NCI-H82 (cell line): ENCODE measurements around the gene ARMC2.
A peak's percentile ranks its signal among the peaks of the same experiment; 100 is the strongest.
"Not testable (repeated sequence)": the region's sequence is repeated elsewhere in the genome, so short reads cannot be mapped to it uniquely, and the experiment has no call there.

Source experiments
- DNase-seq: peaks from one replicate; lab custom pipeline; 2025; lab: John Stamatoyannopoulos, UW

Gene ARMC2, protein sequence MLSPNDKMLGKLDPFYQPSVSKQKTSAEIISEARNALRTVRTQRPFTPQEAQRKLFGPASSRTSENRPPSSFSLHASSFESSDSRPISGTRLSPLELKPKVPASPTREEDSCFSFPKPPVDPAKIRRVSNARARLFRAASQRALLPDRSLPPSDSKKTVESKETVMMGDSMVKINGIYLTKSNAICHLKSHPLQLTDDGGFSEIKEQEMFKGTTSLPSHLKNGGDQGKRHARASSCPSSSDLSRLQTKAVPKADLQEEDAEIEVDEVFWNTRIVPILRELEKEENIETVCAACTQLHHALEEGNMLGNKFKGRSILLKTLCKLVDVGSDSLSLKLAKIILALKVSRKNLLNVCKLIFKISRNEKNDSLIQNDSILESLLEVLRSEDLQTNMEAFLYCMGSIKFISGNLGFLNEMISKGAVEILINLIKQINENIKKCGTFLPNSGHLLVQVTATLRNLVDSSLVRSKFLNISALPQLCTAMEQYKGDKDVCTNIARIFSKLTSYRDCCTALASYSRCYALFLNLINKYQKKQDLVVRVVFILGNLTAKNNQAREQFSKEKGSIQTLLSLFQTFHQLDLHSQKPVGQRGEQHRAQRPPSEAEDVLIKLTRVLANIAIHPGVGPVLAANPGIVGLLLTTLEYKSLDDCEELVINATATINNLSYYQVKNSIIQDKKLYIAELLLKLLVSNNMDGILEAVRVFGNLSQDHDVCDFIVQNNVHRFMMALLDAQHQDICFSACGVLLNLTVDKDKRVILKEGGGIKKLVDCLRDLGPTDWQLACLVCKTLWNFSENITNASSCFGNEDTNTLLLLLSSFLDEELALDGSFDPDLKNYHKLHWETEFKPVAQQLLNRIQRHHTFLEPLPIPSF

GRCh38 chr6:108848116-108848868 is at the start of gene ARMC2:
Gene ARMC2, plus strand, starts transcription at chr6:108848422. Its CDS starts 5,846 bp downstream, at chr6:108854268.
- DNase-seq, result peak; percentile 95

DNA sequence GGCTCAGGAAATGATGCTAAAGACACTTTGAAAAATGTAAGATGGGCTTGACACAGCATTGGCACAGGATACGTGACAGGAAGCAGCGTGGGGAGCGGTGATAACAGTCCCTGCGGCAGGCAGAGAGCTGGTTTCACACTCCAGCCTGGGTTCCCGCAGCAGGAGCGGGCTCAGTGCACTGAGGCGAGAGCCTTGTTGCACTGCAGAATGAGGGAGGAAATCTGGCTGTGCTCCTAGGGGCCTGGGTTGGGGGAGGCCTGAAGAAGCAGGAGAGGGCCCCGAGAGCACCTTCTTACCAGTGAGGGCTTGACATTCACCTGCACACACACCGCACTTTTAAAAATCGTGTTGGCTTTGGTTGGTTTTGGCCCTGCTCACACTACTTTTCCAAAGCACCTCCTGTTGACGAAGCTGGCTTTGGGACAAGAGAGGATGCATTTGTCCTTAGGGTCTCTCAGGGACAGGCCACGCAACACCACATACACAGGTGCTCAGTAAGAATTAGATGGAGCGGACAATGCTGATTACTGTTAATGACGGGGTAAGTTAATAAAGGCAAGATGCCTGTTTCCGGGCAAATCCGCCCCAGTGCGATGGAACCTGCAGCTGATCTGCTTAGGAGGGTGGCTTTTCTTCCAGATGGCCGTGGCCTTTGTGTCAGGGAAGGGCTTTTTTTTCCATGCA is 49.4 kb upstream of the ARMC2 start:
- DNase-seq, result peak; percentile 93

DNA sequence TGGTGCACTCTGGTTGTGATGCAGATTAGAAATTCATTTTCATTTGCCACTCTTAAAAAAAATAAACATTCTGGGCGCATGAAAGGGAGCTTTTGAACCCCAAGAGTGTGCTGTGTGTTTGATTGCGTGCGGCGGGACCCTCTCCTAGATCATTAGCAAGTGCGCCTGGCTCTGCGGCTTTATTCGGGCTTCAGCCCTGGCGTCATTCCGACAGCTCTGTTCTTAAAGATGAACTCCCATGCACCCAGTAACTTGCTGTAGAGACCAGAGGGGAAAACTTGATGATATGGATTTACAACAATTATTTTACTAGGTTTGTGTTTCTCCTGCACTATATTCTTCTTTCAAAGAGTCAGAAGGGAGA is 48.9 kb upstream of the ARMC2 start:
- peak; percentile 81 for DNase-seq

DNA sequence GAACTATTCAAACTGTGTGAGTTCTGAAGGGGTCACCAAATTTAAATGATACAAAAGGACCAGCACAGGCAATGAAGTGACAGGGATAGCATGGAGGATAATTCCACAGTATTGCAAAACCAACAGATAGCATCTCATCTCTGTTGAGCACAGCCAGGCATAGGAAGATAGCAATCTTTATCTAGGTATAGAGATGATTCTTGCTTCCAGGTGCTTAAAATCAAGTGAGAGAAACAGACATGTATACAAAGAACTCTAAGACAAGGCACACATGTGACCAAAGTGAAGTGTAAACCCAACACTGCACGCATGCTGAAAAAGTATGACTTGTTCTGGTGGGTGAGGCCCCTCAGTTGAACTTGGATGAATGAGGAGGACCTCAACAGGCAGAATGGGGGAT is 48.4 kb upstream of the ARMC2 start:
- DNase-seq, result no peak

- DNase-seq, result peak; percentile 70
Observed at GRCh38 chr6:108800427-108800864, 47.8 kb upstream of the ARMC2 start.

DNA sequence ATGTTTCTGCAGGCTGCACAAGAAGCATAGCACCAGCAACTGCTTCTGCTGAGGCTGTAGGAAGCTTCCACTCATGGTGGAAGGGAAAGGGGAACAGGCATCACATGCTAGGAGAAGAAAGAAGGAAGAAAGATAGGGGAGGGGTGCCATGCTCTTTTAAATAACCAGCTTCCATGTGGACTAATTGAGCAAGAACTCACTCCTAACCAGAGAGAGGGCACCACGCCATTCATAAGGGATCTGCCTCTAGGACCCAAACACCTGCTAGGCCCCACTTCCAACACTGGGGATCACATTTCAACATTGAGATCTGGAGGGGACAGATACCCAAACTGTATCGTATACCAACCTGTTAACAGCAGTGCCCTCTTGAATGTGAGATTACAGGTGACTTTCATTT is 46.9 kb upstream of the ARMC2 start:
- DNase-seq, result no peak

DNA sequence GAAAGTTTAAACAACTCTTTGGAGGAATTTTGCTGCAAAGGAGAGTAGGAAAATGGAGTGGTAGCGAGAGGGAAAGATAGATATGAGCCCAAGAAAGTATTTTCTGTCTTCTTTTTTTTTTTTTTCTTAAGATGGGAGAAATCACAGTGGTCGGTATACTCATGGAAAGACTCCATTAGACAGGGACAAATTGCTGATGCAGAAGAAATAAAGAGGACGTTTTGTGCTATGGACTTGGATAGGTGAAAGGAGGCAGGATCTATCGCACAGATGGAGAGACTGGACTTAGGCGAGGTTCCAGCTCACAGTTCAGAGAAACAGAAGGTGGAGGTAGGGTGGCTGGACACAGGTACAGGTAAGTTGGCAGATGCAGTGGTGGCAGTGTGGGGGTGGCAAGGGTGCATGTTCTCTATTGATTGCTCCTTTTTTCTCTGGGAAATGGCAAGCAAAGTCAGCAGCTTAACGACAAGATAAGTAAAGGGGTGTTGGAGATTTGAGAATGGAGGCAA is 44.2 kb upstream of the ARMC2 start:
- no peak for DNase-seq

DNA sequence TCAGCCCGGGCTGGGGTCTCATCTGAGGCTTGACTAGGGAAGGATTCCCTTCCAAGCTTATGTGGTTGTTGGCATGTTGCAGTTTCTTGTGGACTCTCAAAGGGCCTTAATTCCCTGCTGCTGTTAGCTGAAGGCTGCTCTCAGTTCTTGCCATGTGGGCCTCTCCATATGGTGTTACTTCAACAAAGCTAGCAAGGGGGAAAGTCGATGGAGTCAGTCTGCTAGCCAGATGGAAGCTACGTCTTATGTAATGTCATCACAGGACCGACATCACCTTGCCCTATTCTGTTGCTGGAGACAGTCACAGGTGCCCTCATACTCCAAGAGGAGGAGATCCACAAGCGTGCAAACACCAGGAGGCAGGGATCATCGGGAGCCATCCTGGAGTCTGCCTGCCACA is 43.3 kb upstream of the ARMC2 start:
- peak; percentile 83 for DNase-seq

- peak; percentile 60 for DNase-seq
Observed at GRCh38 chr6:108805611-108806167, 42.5 kb upstream of the ARMC2 start.

DNA sequence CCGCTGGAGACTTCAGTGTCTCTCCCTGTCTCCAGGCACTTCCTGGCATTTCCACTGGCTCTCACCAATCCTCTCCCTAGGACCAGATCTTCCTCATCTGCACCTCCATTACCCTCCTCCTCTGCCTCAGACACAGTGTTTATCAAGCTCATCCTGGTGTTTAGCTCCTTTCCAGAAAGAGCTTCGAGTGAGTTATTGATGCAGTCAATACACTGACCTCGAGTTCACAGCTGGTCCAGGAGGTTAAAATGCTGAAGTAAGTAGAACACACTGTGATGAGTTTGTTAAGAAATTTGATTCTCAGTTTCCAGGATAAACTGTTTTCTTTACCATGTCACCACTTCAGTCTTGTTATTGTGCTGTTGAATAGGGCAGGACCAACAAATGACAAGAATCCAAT is 42.1 kb upstream of the ARMC2 start:
- peak; percentile 13 for DNase-seq

DNA sequence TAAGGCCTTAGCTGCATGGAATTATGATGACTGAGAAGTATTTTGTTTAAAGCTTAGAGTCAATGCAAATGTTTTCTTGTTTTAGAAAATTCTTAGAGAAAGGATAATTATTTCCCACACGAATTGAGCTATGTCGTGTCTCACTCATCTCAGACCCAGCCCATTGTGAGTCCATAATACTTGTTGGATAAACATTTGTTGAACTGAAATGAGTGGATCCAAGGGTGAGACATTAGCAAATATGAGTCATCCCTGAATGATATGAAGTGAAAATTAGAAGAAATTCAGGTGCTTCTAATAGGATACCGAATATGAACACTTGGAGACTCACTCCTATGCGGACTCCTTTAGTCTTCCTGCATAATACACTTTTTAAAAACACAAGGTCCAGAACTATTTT is 41.6 kb upstream of the ARMC2 start:
- DNase-seq, result no peak

- DNase-seq, result no peak
Observed at GRCh38 chr6:108807928-108808327, 40.3 kb upstream of the ARMC2 start.

DNA sequence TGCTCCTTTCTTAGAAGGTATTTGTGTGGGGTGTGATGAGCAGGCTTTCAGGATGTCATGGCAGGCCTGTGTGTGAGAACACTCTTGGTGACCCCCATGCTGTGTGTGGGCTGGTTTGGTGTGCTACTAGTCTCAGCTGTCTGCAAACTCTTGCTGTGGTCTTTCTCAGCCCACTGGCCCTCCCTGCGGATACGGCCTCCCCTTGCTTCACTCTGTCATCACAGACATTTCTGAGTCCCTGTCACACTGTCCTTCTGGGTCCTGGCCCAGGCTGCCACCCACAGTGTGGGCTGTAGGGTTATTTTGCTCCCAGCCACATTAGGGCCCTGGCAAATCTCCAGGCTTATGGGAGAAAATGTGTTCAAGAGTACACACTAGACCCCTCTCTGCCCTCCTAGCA is 39.0 kb upstream of the ARMC2 start:
- no peak for DNase-seq

DNA sequence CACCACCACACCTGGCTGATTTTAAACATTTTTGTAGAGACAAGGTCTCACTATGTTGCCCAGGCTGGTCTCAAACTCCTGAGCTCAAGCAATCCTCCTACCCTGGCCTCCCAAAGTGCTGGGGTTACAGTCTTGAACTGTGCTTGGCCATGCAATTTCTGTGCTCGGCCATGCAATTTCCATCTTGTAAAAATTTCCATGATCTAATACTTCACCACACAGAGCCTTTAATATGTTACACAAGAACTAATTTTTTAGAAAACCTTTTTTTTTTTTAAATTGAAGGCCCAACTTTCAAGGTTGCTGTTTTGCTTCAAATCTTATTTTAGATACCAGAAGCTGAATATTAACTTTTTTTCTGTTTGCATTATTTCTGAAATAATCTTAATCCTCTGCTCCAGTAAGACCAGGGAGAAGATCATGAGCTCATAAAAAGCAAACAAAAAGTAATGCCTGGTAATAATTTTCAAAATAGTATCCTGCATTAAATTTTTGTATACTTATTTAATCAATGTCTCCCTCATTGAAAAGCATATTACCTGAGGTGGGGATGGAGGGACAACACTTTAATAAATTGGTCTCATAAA is 38.1 kb upstream of the ARMC2 start:
- DNase-seq, result no peak

DNA sequence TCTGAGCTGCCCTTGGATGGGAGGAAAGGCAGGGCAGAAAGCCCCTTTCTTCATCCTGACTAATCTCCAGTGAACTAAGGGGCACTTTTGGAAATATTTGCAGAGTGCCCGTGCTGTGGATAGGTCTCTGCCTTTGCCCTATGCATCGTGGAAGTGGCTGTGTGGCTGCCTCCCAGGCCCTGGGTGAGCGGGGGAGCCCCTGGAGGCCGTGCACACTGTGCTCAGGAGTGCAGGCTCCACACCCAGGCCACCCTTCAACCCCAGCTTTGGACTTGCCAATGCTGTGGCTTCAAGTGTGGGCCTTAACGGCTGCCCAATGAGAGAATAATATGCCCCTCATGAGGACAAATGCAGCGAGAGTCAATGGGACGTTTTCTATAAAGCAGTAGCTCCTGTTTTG is 36.7 kb upstream of the ARMC2 start:
- no peak for DNase-seq

- not testable (repeated sequence) for DNase-seq
Observed at GRCh38 chr6:108813218-108813617, 35.0 kb upstream of the ARMC2 start.

DNA sequence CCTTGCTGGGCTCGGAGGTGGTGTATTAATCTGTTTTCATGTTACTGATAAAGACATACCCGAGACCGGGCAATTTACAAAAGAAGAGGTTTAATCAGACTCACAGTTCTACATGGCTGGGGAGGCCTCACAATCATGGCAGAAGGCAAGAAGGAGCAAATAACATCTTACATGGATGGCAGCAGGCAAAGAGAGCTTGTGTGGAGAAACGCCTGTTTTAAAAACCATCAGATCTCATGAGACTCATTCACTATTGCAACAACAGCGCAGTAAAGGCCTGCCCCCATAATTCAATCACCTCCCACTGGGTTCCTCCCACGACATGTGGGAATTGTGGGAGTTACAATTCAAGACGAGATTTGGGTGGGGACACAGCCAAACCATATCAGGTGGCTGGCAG is 30.9 kb upstream of the ARMC2 start:
- DNase-seq, result not testable (repeated sequence)

DNA sequence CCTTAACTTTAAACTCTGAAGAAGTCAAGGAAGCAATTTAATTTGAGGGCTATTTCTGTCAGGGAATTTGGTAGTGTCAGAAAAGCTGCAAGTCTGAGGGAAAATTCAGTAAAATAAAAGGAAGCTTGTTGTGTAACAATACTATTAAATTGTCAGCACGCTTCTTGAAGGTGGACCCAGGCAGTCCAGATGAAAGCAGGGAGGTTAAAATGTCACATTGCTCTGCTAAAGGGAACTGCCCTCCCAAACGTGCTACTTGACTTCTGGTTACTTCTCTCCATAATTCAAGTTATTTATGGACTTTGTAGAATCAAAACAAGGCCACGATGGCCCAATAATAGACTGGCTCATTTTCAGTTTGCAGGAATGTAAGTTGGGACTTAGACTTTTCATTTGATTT is 28.2 kb upstream of the ARMC2 start:
- no peak for DNase-seq

DNA sequence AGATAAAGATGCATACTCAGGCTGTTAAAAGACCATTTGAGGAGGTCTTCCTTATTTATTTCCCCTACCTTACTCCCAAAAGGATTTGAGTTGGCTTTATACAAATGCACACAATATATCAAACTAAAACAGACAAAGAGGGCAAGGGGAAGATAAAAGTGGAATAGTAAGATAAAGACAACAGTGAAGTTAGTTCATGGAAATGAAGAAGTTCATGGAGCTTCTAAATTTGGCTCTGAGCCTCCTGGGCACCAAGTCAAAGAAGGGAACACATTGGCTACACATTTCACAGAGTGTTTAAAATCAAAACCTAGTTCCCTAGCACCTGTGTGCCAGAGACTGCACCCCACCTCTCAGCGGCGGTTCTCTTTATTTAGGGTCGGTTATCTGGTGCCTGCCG is 25.8 kb upstream of the ARMC2 start:
- no peak for DNase-seq

GRCh38 chr6:108825326-108825725 is 22.9 kb upstream of the ARMC2 start:
- DNase-seq, result no peak

- no peak for DNase-seq
Observed at GRCh38 chr6:108831104-108831503, 17.1 kb upstream of the ARMC2 start.
